Fibroblast of villous mesenchyme (primary cell): ENCODE results near the gene TP53INP2. TPM values are rescaled to one million over a fixed set of nuclear protein-coding genes. Genes with fewer than 3 reads are reported as not detected.
A peak's percentile ranks its signal among the peaks of the same experiment; 100 is the strongest.

Experiments used
- DNase-seq: peaks from one replicate; pipeline ENCODE4 v3.0.0-alpha.2; 2010; ENCODE audit warnings: low read depth
- H3K4me3 ChIP-seq: 2 replicates; pipeline ENCODE4 v1.5.1; 2011; ENCODE audit warnings: low read depth, mild to moderate bottlenecking, low read length
- total RNA-seq: library from RNA; depleted of rRNA; stranded (reverse); fragments of >200 nt; gene quantifications from 2 replicates; pipeline ENCODE4 v1.2.3, GENCODE V29; 2012
- TF ChIP-seq, protein P1 (sequence below): IDR thresholded peaks from 2 replicates; pipeline ENCODE4 v1.5.1; 2012; ENCODE audit warnings: low read depth, mild to moderate bottlenecking, low read length; ENCODE audit not compliant: insufficient read depth

TP53INP2 gene
- total RNA-seq, 1 donor: 4.3 TPM

DNA sequence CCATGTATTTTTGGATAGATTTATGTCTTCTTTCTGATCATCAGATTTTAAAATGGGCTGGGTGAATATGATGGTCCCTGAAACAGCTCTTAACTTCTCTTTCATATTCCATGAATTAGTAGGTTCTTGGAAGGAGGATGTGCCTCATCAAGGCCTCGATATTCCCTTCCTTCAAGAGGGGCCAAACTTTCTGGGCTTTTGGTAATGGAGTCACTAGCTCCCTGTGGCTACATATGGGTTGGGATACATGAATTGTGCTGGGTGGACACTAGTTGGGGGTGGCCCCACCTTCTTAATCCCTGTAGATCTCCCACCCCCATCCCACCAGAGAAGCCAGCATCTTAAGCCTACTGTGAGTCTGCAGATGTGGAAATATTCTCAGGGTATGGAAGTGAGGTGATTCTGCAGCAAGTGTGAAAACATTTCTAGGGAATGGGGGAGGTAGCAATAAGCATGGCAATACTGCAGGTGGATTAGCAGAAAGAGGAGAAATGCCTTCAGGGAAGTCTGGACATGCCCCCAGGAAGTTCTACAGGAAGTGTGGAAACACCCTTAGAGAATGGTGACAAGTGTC lies 2.2 kb downstream of the TP53INP2 start:
- no peak for DNase-seq
- TF ChIP-seq, protein P1, sequence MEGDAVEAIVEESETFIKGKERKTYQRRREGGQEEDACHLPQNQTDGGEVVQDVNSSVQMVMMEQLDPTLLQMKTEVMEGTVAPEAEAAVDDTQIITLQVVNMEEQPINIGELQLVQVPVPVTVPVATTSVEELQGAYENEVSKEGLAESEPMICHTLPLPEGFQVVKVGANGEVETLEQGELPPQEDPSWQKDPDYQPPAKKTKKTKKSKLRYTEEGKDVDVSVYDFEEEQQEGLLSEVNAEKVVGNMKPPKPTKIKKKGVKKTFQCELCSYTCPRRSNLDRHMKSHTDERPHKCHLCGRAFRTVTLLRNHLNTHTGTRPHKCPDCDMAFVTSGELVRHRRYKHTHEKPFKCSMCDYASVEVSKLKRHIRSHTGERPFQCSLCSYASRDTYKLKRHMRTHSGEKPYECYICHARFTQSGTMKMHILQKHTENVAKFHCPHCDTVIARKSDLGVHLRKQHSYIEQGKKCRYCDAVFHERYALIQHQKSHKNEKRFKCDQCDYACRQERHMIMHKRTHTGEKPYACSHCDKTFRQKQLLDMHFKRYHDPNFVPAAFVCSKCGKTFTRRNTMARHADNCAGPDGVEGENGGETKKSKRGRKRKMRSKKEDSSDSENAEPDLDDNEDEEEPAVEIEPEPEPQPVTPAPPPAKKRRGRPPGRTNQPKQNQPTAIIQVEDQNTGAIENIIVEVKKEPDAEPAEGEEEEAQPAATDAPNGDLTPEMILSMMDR: no peak
- H3K4me3 ChIP-seq: no peak overlapping the region

DNA sequence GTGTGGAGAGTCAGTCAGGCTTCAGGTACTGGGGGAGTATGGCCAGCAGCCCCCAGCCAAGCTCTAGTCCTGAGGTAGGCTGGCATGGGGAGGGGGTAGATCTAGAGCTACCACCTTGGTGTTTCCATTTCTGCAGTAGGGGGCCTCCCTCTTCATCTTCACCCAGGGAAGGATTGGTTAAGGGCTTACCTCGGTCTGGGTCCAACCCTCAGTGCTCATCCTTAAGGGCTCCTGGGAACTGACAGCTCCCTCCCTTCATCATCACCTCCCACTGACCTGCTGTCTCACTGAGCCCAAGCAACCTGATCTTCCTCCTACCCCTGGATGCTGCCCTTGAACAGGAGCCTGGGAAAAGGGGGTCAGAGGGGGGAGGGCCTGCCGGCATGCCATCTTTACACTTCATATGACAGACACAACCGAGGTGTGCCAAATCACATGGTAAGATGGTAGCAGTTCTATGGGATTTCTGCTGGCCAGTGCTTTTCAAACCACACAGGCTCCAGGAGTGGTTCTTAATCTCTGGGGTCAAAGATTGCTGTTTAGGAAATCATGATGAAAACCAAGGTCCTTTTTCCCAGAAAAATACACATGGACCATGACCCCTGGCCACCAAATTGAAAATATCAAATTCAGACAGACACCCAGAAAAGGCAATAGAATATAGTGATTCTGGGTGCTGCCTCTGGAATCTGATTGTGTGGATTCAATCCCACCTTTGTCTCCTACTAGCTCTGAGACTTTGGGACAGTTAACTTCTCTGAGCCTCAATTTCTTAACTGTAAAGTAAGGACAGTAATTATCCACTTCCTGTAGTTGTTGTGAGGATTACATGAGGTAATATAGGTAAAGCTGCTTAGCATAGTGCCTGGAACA lies 3.0 kb downstream of the TP53INP2 start:
- DNase-seq: no peak
- TF ChIP-seq, protein P1: no peak
- no peak overlapping the region for H3K4me3 ChIP-seq

DNA sequence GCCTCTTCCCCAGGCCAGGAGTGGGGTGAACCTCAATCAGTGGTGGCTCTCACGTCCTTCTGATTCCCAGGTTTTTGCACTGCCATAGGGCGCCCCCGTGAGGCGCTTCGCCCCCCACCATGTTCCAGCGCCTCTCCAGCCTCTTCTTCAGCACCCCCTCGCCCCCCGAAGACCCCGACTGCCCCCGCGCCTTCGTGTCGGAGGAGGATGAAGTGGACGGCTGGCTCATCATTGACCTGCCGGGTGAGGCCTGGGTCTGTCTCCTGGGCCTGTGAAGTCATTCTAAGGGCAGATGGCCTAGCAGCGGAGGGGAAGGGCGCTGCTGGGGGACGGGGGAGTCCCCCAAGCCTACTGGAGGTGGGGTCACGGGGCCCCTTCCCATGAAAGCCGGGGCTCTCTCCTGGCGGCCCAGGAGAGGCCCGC lies 4.5 kb downstream of the TP53INP2 start:
- peak; percentile 53 for DNase-seq
- H3K4me3 ChIP-seq: peak overlapping the region; percentile 75
- TF ChIP-seq, protein P1: peak; percentile 52

DNA sequence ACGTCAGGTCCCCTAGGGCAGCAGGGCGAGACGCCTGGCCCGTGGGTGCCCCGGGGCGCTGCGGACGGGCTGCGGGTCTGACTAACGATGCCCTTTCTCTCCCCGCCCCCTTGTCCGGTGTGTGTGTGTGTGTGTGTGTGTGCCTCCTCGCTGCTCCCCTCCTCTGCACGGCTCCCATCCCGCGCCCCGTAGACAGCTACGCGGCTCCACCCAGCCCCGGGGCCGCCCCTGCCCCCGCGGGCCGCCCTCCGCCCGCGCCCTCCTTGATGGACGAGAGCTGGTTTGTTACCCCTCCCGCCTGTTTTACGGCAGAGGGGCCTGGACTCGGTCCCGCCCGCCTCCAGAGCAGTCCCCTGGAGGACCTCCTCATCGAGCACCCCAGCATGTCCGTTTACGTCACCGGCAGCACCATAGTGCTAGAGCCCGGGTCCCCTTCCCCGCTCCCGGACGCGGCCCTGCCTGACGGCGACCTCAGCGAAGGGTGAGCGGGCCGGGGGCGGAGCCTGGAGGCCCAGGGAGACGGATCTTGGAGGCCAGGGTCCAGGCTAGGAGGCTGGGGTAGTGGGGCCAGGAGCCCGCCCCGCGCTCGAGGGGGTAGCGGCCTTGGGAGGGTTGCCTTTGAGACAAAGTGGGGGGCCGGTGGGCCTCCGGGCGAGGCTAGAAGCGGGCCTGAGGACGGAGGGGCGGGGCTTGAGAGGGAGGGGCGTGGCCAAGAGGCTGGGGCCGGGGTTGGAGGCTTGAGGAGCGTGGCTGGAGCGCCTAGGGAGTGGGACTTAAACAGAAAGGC lies 5.1 kb downstream of the TP53INP2 start:
- TF ChIP-seq, protein P1: no peak
- peak; percentile 85 for DNase-seq
- peak overlapping the region; percentile 75 for H3K4me3 ChIP-seq

DNA sequence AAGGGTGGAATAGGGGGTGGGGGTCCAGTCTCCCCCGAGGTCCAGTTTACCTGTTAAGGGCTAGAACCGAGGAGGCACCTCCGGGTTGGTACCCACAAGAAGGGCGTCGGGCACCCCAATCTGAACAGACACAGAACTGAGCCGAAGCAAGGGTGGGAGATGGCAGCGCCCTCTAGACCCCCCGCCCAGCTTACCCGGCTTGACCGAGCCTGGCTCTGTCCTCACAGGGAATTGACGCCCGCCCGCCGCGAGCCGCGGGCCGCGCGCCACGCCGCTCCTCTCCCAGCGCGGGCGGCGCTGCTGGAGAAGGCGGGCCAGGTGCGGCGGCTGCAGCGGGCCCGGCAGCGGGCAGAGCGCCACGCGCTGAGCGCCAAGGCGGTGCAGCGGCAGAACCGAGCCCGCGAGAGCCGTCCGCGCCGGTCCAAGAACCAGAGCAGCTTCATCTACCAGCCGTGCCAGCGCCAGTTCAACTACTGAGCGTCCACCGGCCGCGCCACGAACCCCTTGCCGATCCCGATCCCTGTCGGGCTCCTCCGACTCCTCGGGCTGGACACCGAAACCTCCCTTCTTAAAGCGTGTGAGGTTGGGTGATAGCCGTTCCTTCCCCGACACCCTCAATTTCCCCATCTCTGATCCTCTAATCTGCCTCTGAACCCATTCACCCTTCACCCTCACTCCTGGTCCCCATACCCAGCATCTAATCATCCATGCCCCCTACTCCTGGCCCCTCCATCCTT lies 5.9 kb downstream of the TP53INP2 start:
- H3K4me3 ChIP-seq: peak overlapping the region; percentile 75
- peak; percentile 71 for DNase-seq
- TF ChIP-seq, protein P1: no peak

DNA sequence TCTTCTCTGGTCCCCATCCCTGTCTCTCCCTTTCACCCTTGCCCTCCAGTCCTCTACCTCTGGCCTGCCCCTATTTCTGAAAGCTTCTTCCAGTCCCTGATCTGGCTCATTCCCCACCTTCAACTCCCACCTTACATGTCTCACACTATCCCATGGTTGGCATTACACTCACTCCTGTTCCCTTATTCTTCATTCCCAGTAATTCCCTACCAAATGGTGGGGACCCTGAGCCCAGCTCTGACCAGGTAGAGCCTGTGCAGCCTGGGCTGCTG lies 6.4 kb downstream of the TP53INP2 start:
- TF ChIP-seq, protein P1: no peak
- peak overlapping the region; percentile 54 for H3K4me3 ChIP-seq
- no peak for DNase-seq
